Erythroblast (primary cell): ENCODE results near the gene GAS6.

Source experiments
- GATA1 ChIP-seq: IDR thresholded peaks from 2 replicates; pipeline ENCODE4 v1.6.1; 2011; ENCODE audit warnings: low read depth, mild to moderate bottlenecking, control low read depth, low read length, moderate library complexity
- POLR2A ChIP-seq: IDR thresholded peaks from 2 replicates; pipeline ENCODE4 v1.6.1; 2011; ENCODE audit warnings: mild to moderate bottlenecking, low read length

DNA sequence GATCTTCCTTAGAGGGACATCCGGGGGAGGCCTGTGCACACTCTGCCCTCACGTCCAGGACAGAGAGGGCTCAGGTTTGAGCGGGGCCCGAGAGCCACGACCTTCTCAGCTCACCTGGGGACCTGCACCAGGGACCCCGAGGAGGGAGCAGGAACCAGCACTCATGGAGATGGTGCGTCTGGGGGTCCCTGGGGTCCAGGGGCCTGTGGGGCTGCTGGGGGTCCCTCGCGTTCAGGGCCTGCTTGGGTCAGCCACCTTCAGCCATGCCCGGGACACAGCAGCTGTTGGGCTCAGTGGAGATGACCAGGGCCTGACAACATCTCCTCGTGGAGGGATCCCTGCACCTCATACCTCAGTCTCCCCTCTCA is 57.8 kb downstream of the GAS6 start:
- TF ChIP-seq POLR2A: no peak
- TF ChIP-seq GATA1: no peak
